GM19239 (cell line): ENCODE data around the gene FN3KRP.
"Not testable (repeated sequence)": the region's sequence is repeated elsewhere in the genome, so short reads cannot be mapped to it uniquely, and the experiment has no call there.

Experiments
- DNase-seq: peaks from one replicate; pipeline ENCODE4 v3.0.0; 2011; ENCODE audit warnings: low spot score; ENCODE audit not compliant: insufficient read length
- FAIRE-seq: peaks from 2 replicates; lab custom pipeline; 2011; peaks lifted over from hg19 to GRCh38; lab: Jason Lieb, UNC

Gene FN3KRP

DNA sequence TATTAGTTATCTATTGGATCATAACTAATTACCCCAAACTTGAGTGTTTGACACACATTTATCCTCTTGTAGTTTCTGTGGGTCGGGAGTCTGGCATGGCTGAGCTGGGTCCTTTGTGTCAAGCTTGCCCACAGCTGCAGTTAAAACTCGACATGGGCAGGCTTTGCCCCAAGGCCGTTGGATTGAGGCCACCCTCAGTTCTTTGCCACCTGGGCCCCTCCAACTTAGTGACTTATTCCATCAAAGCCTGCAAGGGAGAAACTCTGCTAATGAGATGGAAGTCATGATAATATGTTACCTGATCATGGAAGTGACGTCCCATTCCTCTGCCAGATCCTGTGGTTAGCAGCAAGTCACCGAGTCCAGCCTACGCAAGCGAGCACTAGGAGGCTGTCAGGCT, 52.5 kb downstream of the FN3KRP start:
- no peak for FAIRE-seq

DNA sequence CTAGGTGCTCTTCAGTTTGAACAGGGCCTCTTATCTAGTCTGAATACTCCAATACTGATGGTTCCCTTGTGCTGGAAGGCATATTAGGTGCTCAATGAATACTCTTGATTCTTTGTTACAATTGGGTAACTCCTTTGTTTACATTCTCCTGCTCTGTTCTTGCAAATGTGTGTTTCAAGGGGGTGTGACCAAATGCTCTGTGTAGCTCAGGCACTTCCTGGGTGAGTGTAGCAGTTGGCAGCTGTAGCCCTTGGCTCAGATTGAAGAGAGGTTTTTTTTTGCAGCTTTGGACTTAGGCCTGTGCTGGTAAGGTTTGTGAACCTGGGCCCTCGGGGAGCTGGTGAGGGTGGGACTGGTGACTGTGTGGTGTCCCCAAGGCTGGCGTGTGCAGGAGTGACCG, 55.5 kb downstream of the FN3KRP start:
- FAIRE-seq (no peak), DNase-seq (no peak)

More for the DNA sequence above, 52.5 kb downstream of the FN3KRP start:
- DNase-seq = no peak

DNA sequence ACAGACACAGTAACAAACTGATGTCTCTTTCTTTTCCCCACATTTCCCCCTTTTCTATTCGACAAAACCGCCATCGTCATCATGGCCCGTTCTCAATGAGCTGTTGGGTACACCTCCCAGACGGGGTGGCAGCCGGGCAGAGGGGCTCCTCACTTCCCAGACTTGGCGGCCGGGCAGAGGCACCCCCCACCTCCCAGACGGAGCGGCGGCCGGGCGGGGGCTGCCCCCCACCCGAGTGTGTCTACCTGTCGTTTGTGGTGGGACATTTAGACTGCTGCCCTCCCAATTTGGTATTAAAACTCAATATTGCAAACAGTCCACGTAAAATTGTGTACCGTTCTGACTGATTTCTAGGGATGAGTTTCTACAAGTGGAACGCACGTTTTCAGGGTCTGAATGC, 58.0 kb downstream of the FN3KRP start:
- not testable (repeated sequence) for DNase-seq, FAIRE-seq

DNA sequence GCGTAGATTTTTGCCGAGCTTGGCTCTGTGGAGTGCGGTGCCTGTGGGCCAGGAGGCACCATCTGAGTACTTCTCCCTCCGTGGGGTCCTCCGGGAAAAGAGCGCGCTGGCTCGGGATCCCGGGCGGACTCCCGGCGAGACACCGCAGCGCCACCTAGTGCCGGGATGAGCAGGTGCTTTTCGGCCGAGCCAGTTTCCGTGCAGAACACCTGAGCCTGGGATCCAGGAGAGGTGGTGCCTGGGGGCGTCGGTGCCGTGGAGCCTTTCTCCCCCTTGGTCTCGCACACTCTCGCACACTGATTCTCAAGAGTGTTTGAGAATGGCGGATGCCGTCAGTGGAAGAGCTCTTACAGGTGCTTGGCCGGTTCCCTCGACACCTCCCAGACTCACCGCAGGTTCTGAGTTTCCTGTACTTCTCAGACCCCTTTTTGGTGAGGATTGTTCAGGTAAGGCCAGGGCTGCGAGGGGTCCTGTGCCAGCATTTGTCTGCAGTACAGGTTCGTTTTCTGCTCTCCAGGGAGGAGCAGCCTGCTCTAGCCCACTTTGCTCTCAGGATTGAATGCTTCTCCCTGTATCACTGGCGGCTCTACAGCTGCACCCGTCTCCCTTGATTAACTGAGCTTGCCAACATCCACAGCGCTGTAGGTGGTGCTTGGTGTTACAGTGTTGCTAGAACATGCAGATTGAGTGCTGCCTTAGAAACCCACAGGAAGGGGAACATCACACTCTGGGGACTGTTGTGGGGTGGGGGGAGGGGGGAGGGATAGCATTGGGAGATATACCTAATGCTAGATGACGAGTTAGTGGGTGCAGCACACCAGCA, 58.7 kb downstream of the FN3KRP start:
- no peak for FAIRE-seq

DNA sequence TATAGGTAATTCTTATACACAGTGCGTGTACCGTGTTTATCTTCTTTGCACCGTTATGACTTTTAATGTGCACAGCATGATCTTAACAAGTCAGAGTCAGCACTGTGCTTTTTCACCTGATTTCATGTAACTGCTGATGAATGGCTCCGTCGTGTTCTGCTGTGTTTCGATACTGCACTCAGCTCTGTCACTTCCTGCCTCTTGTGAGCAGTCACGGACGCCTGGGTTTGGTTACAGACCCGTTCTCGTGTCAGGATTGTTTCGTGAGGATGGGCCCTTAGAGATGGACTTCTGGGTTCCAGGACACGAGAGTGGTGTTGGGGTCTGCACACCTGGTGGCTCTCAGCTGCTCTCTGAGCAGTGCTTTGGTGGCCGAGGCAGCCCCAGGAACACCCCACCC, 59.9 kb downstream of the FN3KRP start:
- DNase-seq = no peak

More for the DNA sequence above, 58.7 kb downstream of the FN3KRP start:
- no peak for DNase-seq

More for the DNA sequence above, 59.9 kb downstream of the FN3KRP start:
- FAIRE-seq = peak; percentile 81
